Fibroblast of skin of abdomen (primary cell): Measurements from ENCODE around the gene STAT3.
"Not testable (repeated sequence)": the region's sequence is repeated elsewhere in the genome, so short reads cannot be mapped to it uniquely, and the experiment has no call there.

Experiments
- DNase-seq: peaks from one replicate; pipeline ENCODE4 v3.0.0-alpha.2; 2013

Gene STAT3

DNA sequence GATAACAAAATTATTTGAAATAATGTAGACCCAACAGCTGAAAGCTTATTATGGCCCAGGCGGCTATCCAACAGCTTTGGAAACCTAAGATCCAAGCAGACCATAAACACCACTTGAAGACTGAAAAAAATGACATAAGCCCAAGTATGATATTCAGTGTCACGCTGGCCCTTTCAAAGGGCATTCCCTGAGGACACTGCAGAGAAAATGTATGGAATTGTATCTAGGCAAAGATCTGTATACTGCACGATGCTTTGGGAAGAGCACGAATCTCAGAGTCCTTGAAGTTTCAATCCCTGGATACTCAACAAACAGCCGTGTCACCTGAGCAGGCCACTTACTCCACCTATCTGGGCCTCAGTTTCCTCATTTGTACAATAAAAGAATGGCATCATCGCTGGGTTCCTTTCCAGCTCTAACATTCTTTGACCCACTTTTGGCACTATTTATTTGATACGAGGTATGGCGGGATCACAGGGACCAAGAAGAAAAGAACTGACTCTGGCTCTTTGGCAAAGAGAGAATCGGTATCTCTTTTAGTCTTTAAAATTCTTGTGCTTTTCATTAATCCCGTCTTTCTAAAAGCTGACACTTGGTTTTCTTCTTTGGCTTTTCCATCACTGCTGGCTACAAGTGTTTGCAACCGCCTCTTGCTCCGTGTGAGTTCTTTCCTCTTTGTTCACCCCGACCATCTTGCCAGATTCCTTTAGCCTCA, 113.3 kb downstream of the STAT3 start:
- no peak for DNase-seq

GRCh38 chr17:42274253-42274542, 114.0 kb downstream of the STAT3 start:
- DNase-seq, result no peak

DNA sequence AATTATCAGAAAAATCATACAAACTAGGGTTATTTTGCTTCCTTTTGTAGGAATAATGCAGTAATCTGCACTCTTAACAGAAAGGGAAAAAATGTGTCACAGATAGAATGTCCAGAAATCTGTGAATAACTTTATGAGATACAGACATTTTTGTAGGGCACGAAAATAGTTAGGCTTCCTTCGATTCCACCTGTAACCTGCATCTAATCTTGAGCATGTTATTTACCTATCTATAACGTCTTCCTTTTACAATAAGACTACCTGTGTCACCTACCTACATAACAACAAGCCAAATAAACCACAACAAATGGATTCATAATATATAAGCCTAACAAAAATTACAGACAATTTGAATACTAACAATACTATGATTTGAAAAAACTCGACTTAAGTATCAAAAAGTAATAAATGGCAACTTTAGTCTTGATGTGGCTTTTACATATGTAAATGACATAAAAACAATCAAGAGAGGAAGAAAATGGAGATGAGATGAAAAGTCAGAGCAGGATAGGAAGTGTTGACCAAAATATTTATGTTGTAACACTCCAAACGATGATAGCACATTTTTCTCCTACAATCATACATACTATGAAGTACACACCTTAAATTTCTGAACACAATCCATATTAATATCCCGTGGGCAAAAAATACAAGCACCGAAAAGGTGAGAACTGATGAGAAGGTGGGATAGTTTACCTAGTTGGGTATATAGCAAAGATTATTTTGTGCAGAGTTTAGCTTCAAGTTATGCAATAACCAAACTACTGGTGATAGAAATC, 114.6 kb downstream of the STAT3 start:
- DNase-seq, result no peak

DNA sequence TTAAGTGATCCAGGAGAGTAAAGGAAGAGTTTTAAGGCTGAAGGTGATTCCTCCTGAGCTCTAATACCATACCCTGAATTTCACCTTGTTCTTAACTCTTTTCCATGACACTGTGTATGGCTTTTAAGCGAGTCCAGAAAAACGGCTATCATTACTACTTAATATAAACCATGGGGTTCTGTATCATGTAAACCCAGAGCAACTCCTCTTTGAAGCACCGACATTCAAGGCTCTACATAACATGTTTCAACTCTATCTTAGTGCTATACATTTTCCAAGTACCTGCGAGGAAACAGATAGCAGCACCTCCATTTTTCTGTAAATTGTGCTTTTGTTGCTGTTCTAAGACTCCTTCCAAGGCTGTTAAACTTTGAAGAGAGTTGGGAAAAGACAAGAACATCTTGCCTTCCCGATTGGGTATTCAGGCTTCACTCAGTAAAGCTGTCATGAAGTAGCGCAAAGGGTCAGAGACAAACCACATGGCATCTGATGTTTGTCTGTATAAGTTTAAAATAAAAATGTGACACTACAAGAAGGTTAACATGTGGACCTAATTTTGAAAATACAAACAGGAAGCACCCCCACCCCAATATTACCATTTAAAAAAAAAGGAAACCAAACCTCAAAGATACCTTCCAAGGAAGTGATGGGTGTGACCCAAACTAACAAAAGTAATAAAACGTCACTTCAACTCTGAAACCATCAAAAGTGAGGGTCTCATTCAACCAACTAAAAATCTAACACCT, 115.9 kb downstream of the STAT3 start:
- DNase-seq, result no peak

DNA sequence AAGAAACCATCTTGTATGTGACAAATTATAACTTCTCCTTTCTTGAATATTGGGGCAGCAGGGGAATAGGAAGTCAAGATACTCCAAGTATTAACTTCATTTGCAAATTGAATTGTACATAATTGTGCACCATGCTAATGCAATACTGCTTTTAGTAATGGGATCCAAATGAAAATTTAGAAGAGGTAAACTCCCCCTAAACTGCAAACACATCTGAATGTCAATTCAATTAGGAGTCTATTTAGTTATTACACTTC, 116.5 kb downstream of the STAT3 start:
- no peak for DNase-seq

DNA sequence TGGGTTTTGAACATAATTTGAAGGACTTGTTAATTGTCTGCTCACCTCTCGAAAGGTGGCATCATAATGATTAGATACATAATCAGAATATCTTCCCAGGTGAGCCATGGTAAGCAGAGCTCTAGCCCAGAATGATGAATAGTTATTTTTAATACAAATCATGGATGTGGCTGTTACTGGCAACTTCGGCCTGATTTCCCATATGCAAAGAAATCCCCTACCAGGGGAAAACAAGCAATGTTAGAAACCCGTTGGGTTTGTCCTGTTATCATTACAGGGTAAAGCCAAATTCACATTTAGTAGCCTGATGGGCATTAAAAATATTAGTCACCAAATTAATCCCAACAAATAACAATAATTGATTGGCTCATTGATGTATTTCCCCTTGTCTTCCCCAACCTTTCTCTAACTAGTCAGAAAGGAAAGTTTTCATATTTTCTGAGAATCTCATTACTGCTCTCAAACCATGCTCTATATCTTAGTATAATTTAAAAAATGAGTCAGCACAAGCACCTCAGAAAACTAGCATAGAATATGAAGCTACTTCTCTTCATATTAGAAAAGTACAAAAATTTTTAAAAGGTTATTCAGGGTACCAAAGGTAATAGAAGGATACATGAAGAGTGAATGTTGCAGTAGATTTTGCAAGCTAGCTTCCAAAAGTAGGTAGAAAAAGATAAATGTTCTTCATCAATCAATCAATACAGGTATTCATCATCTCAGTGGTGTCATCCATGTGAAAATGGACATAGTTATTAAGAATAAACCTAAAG, 117.0 kb downstream of the STAT3 start:
- no peak for DNase-seq

DNA sequence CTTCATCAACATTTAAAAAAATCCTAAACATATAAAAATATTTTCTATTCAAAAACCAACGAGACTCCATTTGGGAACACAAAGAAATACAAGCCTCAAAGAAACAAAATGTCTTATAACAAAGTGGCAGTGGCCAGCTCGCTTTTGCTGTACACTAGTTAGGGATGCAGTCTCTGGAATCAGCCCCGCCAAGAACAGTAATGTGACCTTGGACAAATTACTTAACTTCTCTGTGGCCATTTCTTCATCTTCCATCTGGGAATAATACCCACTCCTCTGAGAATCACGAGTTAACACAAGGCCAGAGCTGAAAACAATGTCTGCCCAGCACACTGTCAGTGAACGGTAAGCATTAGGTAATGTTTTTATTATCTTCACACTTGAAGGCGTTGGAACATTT, 117.6 kb downstream of the STAT3 start:
- no peak for DNase-seq

DNA sequence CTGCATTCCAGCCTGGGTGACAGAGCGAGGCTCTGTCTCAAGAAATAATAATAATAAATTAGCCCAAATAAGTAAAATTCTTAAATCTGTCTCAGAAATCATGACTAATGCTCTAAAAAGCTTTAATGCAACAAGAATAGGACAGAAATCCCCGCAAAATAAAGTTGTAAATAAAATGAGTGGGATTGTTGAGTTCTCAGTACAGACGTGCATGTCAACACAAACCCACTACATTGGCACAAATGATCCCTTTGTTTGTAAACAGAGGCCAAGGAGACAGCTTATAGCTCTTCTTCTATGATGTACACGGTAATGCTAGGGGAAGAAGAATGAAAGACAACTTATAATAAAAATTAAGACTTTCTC, 118.1 kb downstream of the STAT3 start:
- peak; percentile 41 for DNase-seq

DNA sequence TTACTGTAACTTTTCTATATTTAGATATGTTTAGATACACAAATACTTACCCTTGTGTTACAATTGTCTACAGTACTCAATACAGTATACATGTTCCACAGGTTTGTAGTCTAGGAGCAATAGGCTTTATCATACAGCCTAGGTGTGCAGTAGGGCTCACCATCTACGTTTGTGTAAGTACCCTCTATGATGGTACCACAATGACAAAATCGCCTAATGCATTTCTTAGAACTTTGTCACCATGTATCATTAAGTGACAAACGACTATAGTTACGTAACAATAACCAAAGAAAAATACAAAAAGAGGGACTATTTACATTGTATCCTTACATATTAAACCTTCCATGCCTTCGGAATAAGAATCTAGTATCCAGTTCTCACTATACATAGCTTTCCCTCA, 120.0 kb downstream of the STAT3 start:
- DNase-seq, result no peak

DNA sequence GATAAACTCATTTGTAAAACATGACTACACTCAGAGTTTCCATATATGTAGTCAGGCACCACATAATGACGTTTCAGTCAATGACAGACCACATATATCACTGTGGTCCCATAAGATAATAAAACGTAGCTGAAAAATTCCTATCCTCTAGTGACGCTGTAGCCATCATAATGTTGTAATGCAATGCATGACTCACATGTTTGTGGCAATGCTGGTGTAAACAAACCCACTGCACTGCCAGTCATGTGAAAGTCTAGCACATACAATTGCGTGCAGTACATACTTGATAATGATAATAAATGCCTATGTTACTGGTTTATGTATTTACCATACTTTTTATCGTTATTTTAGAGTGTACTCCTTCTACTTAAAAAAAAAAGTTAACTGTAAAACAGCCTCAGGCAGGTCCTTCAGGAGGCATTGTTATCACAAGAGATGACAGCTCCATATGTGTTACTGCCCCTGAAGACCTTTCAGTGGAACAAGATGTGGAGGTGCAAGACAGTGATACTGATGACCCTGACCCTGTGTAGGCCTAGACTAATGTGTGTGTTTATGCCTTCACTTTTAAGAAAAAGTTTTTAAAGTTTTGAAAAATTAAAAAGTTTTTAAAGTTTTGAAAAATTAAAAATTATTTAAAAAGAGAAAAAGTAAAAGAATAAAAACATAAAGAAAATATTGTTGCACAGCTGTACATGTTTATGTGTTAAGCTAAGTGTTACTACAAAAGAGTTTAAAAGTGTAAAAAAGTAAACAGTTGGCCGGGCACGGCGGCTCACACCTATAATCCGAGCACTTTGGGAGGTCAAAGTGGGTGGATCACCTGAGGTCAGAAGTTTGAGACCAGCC, 121.1 kb downstream of the STAT3 start:
- DNase-seq, result peak; percentile 79

- no peak for DNase-seq
Observed at GRCh38 chr17:42266462-42266861, 121.8 kb downstream of the STAT3 start.

- not testable (repeated sequence) for DNase-seq
Observed at GRCh38 chr17:42264366-42264765, 123.9 kb downstream of the STAT3 start.
